HG03378 (cell line): ENCODE measurements around the gene ZNF880.
"Not testable (repeated sequence)": the region's sequence is repeated elsewhere in the genome, so short reads cannot be mapped to it uniquely, and the experiment has no call there.

Experiments used
- ATAC-seq: cut with Tn5 transposase; IDR thresholded peaks from one replicate; pipeline ENCODE4 v1.9.1; 2021; ENCODE audit warnings: mild to moderate bottlenecking, moderate library complexity; ENCODE audit not compliant: unreplicated experiment

The ZNF880 gene

GRCh38 chr19:52369559-52370340, at the start of gene ZNF880:
ZNF880 (plus strand) TSS chr19:52369923; CDS start chr19:52369966, 43 bp downstream.
- ATAC-seq = peak; percentile 61

GRCh38 chr19:52322429-52322828, 47.3 kb upstream of the ZNF880 start:
- ATAC-seq = no peak

GRCh38 chr19:52331757-52332156, 38.0 kb upstream of the ZNF880 start:
- no peak for ATAC-seq

- ATAC-seq = peak; percentile 31
Observed at GRCh38 chr19:52335768-52336116, 34.0 kb upstream of the ZNF880 start.

GRCh38 chr19:52336117-52336790, 33.5 kb upstream of the ZNF880 start, which contains the start of gene ZNF610:
ZNF610 (plus strand) TSS chr19:52336243; CDS start chr19:52349173, 12,930 bp downstream.
- ATAC-seq = peak; percentile 55

- ATAC-seq = no peak
Observed at GRCh38 chr19:52336791-52337381, 32.8 kb upstream of the ZNF880 start.

GRCh38 chr19:52339022-52339421, 30.7 kb upstream of the ZNF880 start:
- not testable (repeated sequence) for ATAC-seq

- no peak for ATAC-seq
Observed at GRCh38 chr19:52343548-52343947, 26.2 kb upstream of the ZNF880 start.

- no peak for ATAC-seq
Observed at GRCh38 chr19:52345162-52345561, 24.6 kb upstream of the ZNF880 start.

- no peak for ATAC-seq
Observed at GRCh38 chr19:52351512-52351911, 18.2 kb upstream of the ZNF880 start.

- ATAC-seq = no peak
Observed at GRCh38 chr19:52366414-52366824, 3.3 kb upstream of the ZNF880 start.

- ATAC-seq = no peak
Observed at GRCh38 chr19:52370341-52370710, 603 bp downstream of the ZNF880 start.

- no peak for ATAC-seq
Observed at GRCh38 chr19:52391135-52391534, 21.4 kb downstream of the ZNF880 start.

GRCh38 chr19:52397310-52398080, 27.8 kb downstream of the ZNF880 start, which contains the start of gene ZNF528:
ZNF528 (plus strand) TSS chr19:52397849; CDS start chr19:52402014, 4,165 bp downstream.
- no peak for ATAC-seq

GRCh38 chr19:52398081-52398441, 28.3 kb downstream of the ZNF880 start:
- no peak for ATAC-seq

GRCh38 chr19:52410276-52410675, 40.6 kb downstream of the ZNF880 start:
- no peak for ATAC-seq

GRCh38 chr19:52415711-52416110, 46.0 kb downstream of the ZNF880 start:
- no peak for ATAC-seq

- ATAC-seq = no peak
Observed at GRCh38 chr19:52428937-52429336, 59.2 kb downstream of the ZNF880 start, which contains the start of gene ZNF534. ZNF534 (plus strand) TSS chr19:52429148; CDS start chr19:52431475, 2,327 bp downstream.
